Neural progenitor cell (in vitro differentiated cells): ENCODE results near the gene APOBEC3F.
"Not testable (repeated sequence)": the region's sequence is repeated elsewhere in the genome, so short reads cannot be mapped to it uniquely, and the experiment has no call there.

Experiments
- CTCF ChIP-seq: fragments of 200-600 bp; sonication (generic); IDR thresholded peaks from 2 replicates; pipeline ENCODE4 v1.5.1; 2017; ENCODE audit warnings: antibody characterized with exemption, mild to moderate bottlenecking
- EZH2 ChIP-seq: fragments of 200-600 bp; sonication (generic); IDR thresholded peaks from 2 replicates; pipeline ENCODE4 v1.6.1; 2017; ENCODE audit warnings: antibody characterized with exemption, mild to moderate bottlenecking, moderate library complexity

- TF ChIP-seq CTCF, EZH2: not testable (repeated sequence)
Measured at GRCh38 chr22:39077026-39077840, 36.6 kb downstream of the APOBEC3F start, which contains the start of gene APOBEC3G.
